Measurements from ENCODE around the gene CTSS.
A peak's percentile ranks its signal among the peaks of the same experiment; 100 is the strongest.
"Not testable (repeated sequence)": the region's sequence is repeated elsewhere in the genome, so short reads cannot be mapped to it uniquely, and the experiment has no call there.

The CTSS gene

GRCh38 chr1:150772326-150772725, 6.7 kb upstream of the CTSS start:
- no peak for DNase-seq

GRCh38 chr1:150767704-150768103, 2.1 kb upstream of the CTSS start:
- DNase-seq: not testable (repeated sequence)

DNA sequence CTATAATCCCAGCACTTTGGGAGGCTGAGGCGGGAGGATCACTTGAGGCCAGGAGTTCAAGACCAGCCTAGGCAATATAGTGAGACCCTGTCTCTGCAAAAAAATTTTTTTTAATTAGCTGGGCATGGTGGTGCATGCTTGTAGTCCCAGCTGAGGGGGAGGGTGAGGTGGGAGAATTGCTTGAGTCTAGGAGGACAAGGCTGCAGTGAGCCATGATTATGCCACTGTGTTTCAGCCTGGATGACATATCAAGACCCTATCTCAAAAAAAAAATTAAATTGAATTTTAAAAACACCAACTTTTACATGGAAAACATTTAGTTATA, 361 bp upstream of the CTSS start:
- not testable (repeated sequence) for DNase-seq

DNA sequence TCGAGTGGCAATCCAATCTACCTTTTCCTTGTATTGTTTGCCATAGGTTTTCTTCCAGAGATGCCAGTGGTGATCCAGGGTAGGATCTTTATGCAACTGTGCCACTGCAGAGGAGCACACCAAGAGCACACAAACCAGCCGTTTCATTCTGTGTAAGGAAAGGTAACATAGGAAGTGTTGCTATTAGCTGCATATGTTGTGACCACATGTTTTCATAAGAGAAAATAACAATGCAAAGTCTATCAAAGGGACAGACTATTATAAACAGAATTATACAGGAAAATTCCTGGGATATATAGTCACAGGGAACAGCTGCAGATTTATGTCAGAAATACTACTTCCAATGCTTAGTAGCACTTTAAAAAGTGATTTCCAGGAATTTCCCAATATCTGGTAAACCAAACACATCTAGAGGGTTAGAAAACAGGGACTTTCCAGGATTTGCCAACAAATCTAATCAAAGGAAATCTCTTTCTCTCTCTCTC, 919 bp downstream of the CTSS start:
- DNase-seq: no peak

- no peak for DNase-seq
Measured at GRCh38 chr1:150763018-150763417, 2.6 kb downstream of the CTSS start.

GRCh38 chr1:150762552-150762951, 3.0 kb downstream of the CTSS start:
- DNase-seq: no peak

DNA sequence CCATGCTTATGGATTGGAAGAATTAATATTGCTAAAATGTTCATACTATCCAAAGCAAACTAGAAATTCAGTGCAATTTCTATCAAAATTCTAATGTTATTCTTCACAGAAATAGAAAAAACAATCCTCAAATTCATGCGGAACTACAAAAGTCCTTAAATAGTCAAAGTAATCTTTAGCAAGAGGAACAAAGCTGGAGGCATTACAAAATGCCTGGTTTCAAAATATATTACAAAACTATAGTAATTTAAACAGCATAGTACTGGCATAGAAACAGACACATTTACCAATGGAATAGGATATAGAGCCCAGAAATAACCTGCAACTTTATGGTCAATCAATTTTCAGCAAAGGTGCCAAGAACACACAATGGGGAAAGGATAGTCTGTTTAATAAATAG, 3.8 kb downstream of the CTSS start:
- DNase-seq: no peak

GRCh38 chr1:150760013-150760412, 5.6 kb downstream of the CTSS start:
- no peak for DNase-seq

- no peak for DNase-seq
Measured at GRCh38 chr1:150753416-150753815, 12.2 kb downstream of the CTSS start.

DNA sequence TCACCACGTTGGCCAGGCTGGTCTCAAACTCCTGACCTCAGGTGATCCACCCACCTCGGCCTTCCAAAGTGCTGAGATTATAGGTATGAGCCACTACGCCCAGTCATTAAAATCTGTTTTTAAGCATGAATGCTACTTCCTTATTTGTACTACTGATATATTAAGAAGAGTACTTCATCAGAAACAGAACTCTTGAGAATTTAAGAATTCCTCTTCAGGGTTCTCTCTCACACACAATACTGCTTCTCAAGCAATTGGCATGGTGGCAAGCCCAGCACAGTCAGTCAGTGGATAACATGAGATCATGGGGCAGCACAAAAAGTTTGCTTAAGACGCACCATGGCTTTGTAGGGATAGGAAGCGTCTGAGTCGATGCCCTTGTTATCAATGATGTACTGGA, 14.1 kb downstream of the CTSS start:
- DNase-seq: no peak

- no peak for DNase-seq
Measured at GRCh38 chr1:150749720-150750311, 15.8 kb downstream of the CTSS start.

- DNase-seq: no peak
Measured at GRCh38 chr1:150748878-150749719, 16.5 kb downstream of the CTSS start.

- no peak for DNase-seq
Measured at GRCh38 chr1:150730130-150730721, 35.4 kb downstream of the CTSS start.

GRCh38 chr1:150724336-150724735, 41.2 kb downstream of the CTSS start:
- no peak for DNase-seq

- DNase-seq: no peak
Measured at GRCh38 chr1:150720703-150721102, 44.9 kb downstream of the CTSS start, which contains the start of gene HORMAD1. Gene HORMAD1, minus strand, starts transcription at chr1:150720895. Its CDS starts 1,390 bp downstream, at chr1:150719505.

- DNase-seq: no peak
Measured at GRCh38 chr1:150720098-150720497, 45.5 kb downstream of the CTSS start.

- DNase-seq: no peak
Measured at GRCh38 chr1:150718225-150718891, 47.2 kb downstream of the CTSS start.

DNA sequence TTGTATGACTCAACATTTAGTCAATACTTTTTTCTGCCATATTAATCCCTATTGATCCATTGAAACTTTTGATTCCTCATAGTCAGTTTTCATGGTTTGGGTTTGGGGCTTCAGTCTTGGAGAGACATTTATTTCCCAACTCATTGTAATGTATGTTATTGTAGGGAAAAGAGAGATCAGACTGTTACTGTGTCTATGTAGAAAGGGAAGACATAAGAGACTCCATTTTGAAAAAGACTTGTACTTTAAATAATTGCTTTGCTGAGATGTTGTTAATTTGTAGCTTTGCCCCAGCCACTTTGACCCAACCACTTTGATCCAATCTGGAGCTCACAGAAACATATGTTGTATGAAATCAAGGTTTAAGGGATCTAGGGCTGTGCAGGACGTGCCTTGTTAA, 56.5 kb downstream of the CTSS start:
- DNase-seq: not testable (repeated sequence)

DNA sequence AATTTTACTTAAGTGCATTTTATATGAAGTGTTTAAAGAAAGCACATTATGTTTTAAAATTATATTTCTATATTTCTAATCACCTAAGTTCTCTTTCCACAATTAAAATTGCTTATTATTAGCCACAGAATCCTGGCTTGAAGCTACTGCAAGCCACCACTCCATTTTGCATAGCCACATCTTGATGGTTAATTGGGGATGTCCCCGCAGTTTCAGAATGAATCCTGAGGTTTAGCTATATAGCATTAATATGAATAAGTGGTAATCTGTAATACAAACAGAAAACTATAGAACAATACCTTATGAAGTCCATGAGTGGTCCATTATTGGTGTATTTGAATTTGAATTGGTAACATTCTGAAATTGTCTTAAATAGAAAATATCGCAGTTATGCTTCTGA, 57.0 kb downstream of the CTSS start:
- DNase-seq: no peak

DNA sequence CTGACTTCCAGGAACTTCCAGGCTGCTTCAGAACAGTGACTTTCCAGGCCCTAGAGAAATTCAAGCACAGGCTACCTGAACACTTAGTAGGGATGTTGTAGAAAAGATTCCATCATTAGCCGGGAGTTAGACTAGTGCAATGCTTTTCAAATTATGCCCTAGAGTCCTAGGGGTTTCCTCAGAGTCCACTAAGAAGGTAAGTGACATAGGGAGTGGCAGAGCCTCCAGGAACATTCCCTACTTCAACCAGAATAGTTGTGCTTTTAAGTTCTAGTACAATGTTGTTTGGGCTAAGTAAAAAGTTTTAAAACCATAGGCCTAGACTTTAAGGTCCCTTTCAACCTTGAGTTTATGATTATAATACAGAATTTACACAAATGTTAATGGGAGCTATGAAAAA, 59.5 kb downstream of the CTSS start:
- DNase-seq: no peak

- DNase-seq: no peak
Measured at GRCh38 chr1:150703427-150703826, 62.2 kb downstream of the CTSS start.

- DNase-seq: peak; percentile 99
Measured at GRCh38 chr1:150696995-150697927, 68.3 kb downstream of the CTSS start, which contains the start of gene GOLPH3L. Gene GOLPH3L, minus strand, starts transcription at chr1:150697154. Its CDS starts 2,316 bp downstream, at chr1:150694838.

Data from NCI-H774 (cell line).